GDM1 (cell line): ENCODE results near the gene HLA-DQB2.

Experiments
- DNase-seq: peaks from one replicate; lab custom pipeline; 2025; lab: John Stamatoyannopoulos, UW

Gene HLA-DQB2

DNA sequence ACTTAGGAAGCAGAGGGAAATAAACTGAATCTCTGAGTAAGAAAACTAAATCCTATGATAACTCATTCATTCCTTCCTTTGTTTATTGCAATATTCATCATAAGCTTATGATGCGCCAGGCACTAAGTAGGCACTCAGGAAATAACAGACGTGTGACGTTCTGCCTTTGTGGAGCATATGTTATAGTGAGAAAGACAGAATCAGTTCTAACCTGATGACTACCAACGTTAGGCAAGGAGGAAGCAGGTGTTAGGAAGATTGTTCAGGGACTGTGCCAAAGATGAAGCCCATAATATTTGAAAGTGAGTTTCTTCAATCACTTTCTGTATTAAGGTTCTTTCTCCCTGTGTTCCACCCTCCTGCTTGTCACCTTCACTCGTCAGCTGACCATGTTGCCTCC, 18.6 kb downstream of the HLA-DQB2 start:
- DNase-seq: no peak

DNA sequence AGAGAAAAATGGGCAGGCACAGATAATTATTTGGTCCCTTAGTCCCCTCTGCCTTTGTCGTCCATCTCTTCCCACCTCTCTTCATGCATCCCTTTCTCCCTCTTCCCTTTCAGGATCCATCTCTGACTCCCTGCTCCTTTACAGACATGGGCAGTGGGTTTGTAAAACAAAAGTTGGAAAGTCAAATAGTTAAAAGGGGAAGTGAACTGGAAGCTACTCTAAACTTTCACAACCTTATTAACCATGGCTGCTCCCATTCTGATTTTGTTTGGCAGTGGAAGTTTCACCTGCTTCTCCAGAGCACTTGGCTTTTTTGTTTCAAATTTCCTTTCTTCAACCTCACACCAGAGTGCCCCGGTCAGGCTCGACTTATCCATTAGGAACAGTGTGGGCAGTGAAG, 21.0 kb downstream of the HLA-DQB2 start:
- no peak for DNase-seq

DNA sequence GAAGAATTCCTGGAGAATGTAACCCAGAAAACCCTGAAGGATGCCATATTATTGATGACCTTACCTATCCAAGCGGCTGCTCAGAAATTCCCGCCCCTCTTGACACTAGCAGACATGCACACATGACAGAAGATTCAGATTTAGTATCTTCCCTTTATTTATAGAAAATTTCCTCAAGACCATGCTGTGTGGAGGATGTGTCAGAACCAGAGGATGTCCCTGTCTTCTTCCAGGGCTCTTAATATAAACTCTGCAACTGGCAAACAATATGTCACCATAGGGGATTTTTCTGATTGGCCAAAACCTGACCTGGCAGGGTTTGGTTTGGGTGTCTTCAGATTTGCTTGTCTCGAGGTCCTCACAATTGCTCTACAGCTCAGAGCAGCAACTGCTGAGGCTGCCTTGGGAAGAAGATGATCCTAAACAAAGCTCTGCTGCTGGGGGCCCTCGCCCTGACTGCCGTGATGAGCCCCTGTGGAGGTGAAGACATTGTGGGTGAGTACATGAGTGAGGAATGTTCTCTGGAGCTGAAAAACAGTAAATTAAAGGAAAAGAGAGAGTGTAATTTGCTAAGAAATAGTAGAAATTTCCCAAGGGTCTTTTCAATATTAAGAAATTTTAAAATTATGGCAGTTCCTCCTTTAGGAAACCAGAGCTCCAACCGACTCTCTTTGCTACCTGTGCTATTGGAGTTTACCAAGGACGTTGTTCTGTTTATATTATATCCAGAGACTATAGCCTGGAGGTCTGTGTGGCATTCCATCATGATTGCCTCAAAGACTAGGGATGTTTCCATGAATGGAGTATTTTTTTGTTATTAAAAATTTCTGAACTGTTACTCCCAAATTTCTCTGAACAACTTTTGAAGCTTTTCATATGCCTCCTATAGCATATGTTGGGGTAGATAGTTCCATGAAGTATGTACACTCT, 22.0 kb downstream of the HLA-DQB2 start, which contains the start of gene HLA-DQA2:
Gene HLA-DQA2, plus strand, starts transcription at position 361 of the 930 bp plus-strand sequence. Its CDS starts 53 bp downstream, at position 414.
- DNase-seq: no peak

GRCh38 chr6:32738126-32738525, 25.2 kb downstream of the HLA-DQB2 start:
- no peak for DNase-seq

DNA sequence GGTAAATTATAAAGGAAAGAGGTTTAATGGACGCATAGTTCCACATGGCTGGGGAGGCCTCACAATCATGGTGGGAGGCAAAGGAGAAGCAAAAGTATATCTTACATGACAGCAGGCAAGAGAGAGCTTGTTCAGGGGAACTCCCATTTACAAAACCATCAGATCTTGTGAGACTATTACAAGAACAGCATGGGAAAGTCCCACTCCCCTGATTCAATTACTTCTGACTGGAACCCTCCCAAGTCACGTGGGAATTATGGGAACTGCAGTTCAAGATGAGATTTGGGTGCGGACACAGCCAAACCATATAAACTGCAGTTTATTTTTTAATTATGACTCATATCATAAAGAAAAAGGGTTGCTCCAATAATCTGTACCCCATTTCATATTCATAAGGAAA, 44.5 kb downstream of the HLA-DQB2 start:
- no peak for DNase-seq

DNA sequence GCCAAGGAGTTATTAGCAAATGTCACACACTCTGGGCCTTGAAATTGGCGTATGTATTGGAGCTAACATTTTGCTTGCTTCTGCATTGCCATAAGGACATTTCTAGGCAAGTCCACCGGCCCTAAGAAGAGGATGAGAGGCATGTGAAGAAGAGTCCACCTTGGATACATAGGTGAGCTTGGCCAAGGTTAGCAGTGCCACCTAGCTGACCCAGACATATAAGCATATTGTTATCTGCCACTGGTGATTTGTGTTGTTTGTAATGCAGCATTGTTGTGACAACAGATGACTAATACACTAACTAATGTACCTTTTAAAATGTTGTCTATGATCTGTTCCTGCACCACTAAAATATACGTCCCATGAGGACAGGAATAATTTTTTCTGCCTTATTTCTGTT, 46.9 kb downstream of the HLA-DQB2 start:
- no peak for DNase-seq

DNA sequence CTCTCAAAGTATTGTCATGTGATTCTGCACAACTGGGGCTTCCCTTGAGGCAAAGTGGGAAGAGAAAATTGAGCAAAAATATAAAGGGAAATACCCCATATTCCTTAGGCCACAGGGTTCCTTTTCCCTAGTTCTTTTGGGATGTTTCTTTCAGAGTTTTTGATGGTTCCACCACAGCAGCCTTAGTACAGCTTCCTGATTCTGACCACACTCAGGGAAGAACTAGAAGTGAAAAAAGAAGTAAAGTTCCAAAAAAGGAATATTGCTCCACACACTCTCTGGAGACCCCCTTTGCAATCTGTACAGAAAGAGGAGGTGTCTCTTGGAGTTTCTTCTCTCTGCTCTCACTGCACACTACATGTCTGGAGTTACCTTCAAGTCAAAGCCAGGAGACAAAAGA, 50.1 kb downstream of the HLA-DQB2 start:
- no peak for DNase-seq

GRCh38 chr6:32709625-32710024, 53.7 kb downstream of the HLA-DQB2 start:
- DNase-seq: no peak
